ENCODE data around the gene TRAT1. TPM values are rescaled to one million over a fixed set of nuclear protein-coding genes. Genes with fewer than 3 reads are reported as not detected.
"Not testable (repeated sequence)": the region's sequence is repeated elsewhere in the genome, so short reads cannot be mapped to it uniquely, and the experiment has no call there.

TRAT1 gene
- not detected for polyA plus RNA-seq (2013, experiment 1 of 2)
- not detected for polyA plus RNA-seq (2013, experiment 2 of 2)

- Histone ChIP-seq H3K9me3 (ENCODE audit: insufficient read depth, low read depth, low read length) (no peaks in the 10 kb centered on the region), H3K4me3 (ENCODE audit: low read length) (no peak within 1 kb of the TSS), H3K27me3 (ENCODE audit: insufficient read depth, low read length) (no peaks in the 10 kb centered on the region), H3K9ac (ENCODE audit: low read depth, low read length) (no peak within 1 kb of the TSS), H3K27ac (ENCODE audit: low read depth, low read length) (no peak within 1 kb of the TSS), H3K36me3 (ENCODE audit: insufficient read depth, low read length) (no peaks in the 10 kb centered on the region), H3K4me1 (ENCODE audit: insufficient read depth, low read length) (no peaks in the 10 kb centered on the region)
- 92% methylated on average over 4 of the region's 6 CpGs for WGBS
These were observed at the start of gene TRAT1 for GRCh38 chr3:108822123-108822897. Gene TRAT1, plus strand, starts transcription at chr3:108822786. Its CDS starts 142 bp downstream, at chr3:108822928.

- no peak overlapping the region for H3K27ac ChIP-seq (ENCODE audit: low read depth, low read length)
- WGBS: 100% methylated on average over 1 of the region's 1 CpG
- no peaks in the 10 kb centered on the region for H3K36me3 ChIP-seq (ENCODE audit: insufficient read depth, low read length)
- H3K27me3 ChIP-seq (ENCODE audit: insufficient read depth, low read length): no peaks in the 10 kb centered on the region
- H3K4me1 ChIP-seq (ENCODE audit: insufficient read depth, low read length): no peaks in the 10 kb centered on the region
- no peaks in the 10 kb centered on the region for H3K9me3 ChIP-seq (ENCODE audit: insufficient read depth, low read depth, low read length)
- H3K9ac ChIP-seq (ENCODE audit: low read depth, low read length): no peak overlapping the region
- H3K4me3 ChIP-seq (ENCODE audit: low read length): no peak overlapping the region
These were observed 46.9 kb upstream of the TRAT1 start for GRCh38 chr3:108775649-108776048.

GRCh38 chr3:108779496-108779895 is 43.1 kb upstream of the TRAT1 start:
- H3K9ac ChIP-seq (ENCODE audit: low read depth, low read length): no peak overlapping the region
- no peaks in the 10 kb centered on the region for H3K27me3 ChIP-seq (ENCODE audit: insufficient read depth, low read length)
- H3K27ac ChIP-seq (ENCODE audit: low read depth, low read length): no peak overlapping the region
- H3K4me3 ChIP-seq (ENCODE audit: low read length): no peak overlapping the region
- no peaks in the 10 kb centered on the region for H3K9me3 ChIP-seq (ENCODE audit: insufficient read depth, low read depth, low read length)
- H3K4me1 ChIP-seq (ENCODE audit: insufficient read depth, low read length): no peaks in the 10 kb centered on the region
- WGBS: 92% methylated on average over 2 of the region's 3 CpGs
- H3K36me3 ChIP-seq (ENCODE audit: insufficient read depth, low read length): no peaks in the 10 kb centered on the region

GRCh38 chr3:108780235-108780634 is 42.4 kb upstream of the TRAT1 start:
- Histone ChIP-seq H3K27me3 (ENCODE audit: insufficient read depth, low read length) (no peaks in the 10 kb centered on the region), H3K9ac (ENCODE audit: low read depth, low read length) (no peak overlapping the region), H3K4me1 (ENCODE audit: insufficient read depth, low read length) (no peaks in the 10 kb centered on the region), H3K4me3 (ENCODE audit: low read length) (no peak overlapping the region), H3K9me3 (ENCODE audit: insufficient read depth, low read depth, low read length) (no peaks in the 10 kb centered on the region), H3K36me3 (ENCODE audit: insufficient read depth, low read length) (no peaks in the 10 kb centered on the region), H3K27ac (ENCODE audit: low read depth, low read length) (no peak overlapping the region)
- 97% methylated on average over 4 of the region's 4 CpGs for WGBS

- Histone ChIP-seq H3K4me3 (ENCODE audit: low read length) (no peak overlapping the region), H3K27me3 (ENCODE audit: insufficient read depth, low read length) (no peaks in the 10 kb centered on the region), H3K36me3 (ENCODE audit: insufficient read depth, low read length) (no peaks in the 10 kb centered on the region), H3K4me1 (ENCODE audit: insufficient read depth, low read length) (no peaks in the 10 kb centered on the region), H3K9ac (ENCODE audit: low read depth, low read length) (no peak overlapping the region), H3K9me3 (ENCODE audit: insufficient read depth, low read depth, low read length) (no peaks in the 10 kb centered on the region), H3K27ac (ENCODE audit: low read depth, low read length) (no peak overlapping the region)
- 100% methylated on average over 1 of the region's 3 CpGs for WGBS
These were observed 31.1 kb upstream of the TRAT1 start for GRCh38 chr3:108791473-108791872.

GRCh38 chr3:108804437-108804836 is 18.1 kb upstream of the TRAT1 start:
- Histone ChIP-seq H3K9me3 (ENCODE audit: insufficient read depth, low read depth, low read length) (no peaks in the 10 kb centered on the region), H3K36me3 (ENCODE audit: insufficient read depth, low read length) (no peaks in the 10 kb centered on the region), H3K4me3 (ENCODE audit: low read length) (no peak overlapping the region), H3K27ac (ENCODE audit: low read depth, low read length) (no peak overlapping the region), H3K9ac (ENCODE audit: low read depth, low read length) (no peak overlapping the region), H3K4me1 (ENCODE audit: insufficient read depth, low read length) (no peaks in the 10 kb centered on the region), H3K27me3 (ENCODE audit: insufficient read depth, low read length) (no peaks in the 10 kb centered on the region)
- WGBS: 100% methylated on average over 1 of the region's 2 CpGs

GRCh38 chr3:108804966-108805365 is 17.6 kb upstream of the TRAT1 start:
- Histone ChIP-seq H3K36me3 (ENCODE audit: insufficient read depth, low read length) (no peaks in the 10 kb centered on the region), H3K27ac (ENCODE audit: low read depth, low read length) (no peak overlapping the region), H3K9ac (ENCODE audit: low read depth, low read length) (no peak overlapping the region), H3K4me3 (ENCODE audit: low read length) (no peak overlapping the region), H3K9me3 (ENCODE audit: insufficient read depth, low read depth, low read length) (no peaks in the 10 kb centered on the region), H3K4me1 (ENCODE audit: insufficient read depth, low read length) (no peaks in the 10 kb centered on the region), H3K27me3 (ENCODE audit: insufficient read depth, low read length) (no peaks in the 10 kb centered on the region)
- 94% methylated on average over 4 of the region's 4 CpGs for WGBS

GRCh38 chr3:108806316-108806715 is 16.3 kb upstream of the TRAT1 start:
- Histone ChIP-seq H3K27me3 (ENCODE audit: insufficient read depth, low read length) (no peaks in the 10 kb centered on the region), H3K27ac (ENCODE audit: low read depth, low read length) (no peak overlapping the region), H3K4me3 (ENCODE audit: low read length) (no peak overlapping the region), H3K9me3 (ENCODE audit: insufficient read depth, low read depth, low read length) (no peaks in the 10 kb centered on the region), H3K4me1 (ENCODE audit: insufficient read depth, low read length) (no peaks in the 10 kb centered on the region), H3K36me3 (ENCODE audit: insufficient read depth, low read length) (no peaks in the 10 kb centered on the region), H3K9ac (ENCODE audit: low read depth, low read length) (no peak overlapping the region)
- 92% methylated on average over 3 of the region's 4 CpGs for WGBS

- no peaks in the 10 kb centered on the region for H3K9me3 ChIP-seq (ENCODE audit: insufficient read depth, low read depth, low read length)
- H3K27me3 ChIP-seq (ENCODE audit: insufficient read depth, low read length): no peaks in the 10 kb centered on the region
- no peak overlapping the region for H3K27ac ChIP-seq (ENCODE audit: low read depth, low read length)
- H3K4me1 ChIP-seq (ENCODE audit: insufficient read depth, low read length): no peaks in the 10 kb centered on the region
- H3K36me3 ChIP-seq (ENCODE audit: insufficient read depth, low read length): no peaks in the 10 kb centered on the region
- WGBS: 30% methylated on average over 2 of the region's 2 CpGs
- no peak overlapping the region for H3K9ac ChIP-seq (ENCODE audit: low read depth, low read length)
- no peak overlapping the region for H3K4me3 ChIP-seq (ENCODE audit: low read length)
These were observed 4.2 kb upstream of the TRAT1 start for GRCh38 chr3:108818404-108818803.

- H3K4me3 ChIP-seq (ENCODE audit: low read length): no peak overlapping the region
- no peak overlapping the region for H3K27ac ChIP-seq (ENCODE audit: low read depth, low read length)
- H3K9me3 ChIP-seq (ENCODE audit: insufficient read depth, low read depth, low read length): no peaks in the 10 kb centered on the region
- no peaks in the 10 kb centered on the region for H3K36me3 ChIP-seq (ENCODE audit: insufficient read depth, low read length)
- H3K4me1 ChIP-seq (ENCODE audit: insufficient read depth, low read length): no peaks in the 10 kb centered on the region
- 95% methylated on average over 1 of the region's 1 CpG for WGBS
- no peak overlapping the region for H3K9ac ChIP-seq (ENCODE audit: low read depth, low read length)
- H3K27me3 ChIP-seq (ENCODE audit: insufficient read depth, low read length): no peaks in the 10 kb centered on the region
These were observed 2.0 kb upstream of the TRAT1 start for GRCh38 chr3:108820586-108820985.

- Histone ChIP-seq H3K9ac (ENCODE audit: low read depth, low read length) (no peak overlapping the region), H3K4me3 (ENCODE audit: low read length) (no peak overlapping the region), H3K9me3 (ENCODE audit: insufficient read depth, low read depth, low read length) (no peaks in the 10 kb centered on the region), H3K36me3 (ENCODE audit: insufficient read depth, low read length) (no peaks in the 10 kb centered on the region), H3K27ac (ENCODE audit: low read depth, low read length) (no peak overlapping the region), H3K4me1 (ENCODE audit: insufficient read depth, low read length) (no peaks in the 10 kb centered on the region), H3K27me3 (ENCODE audit: insufficient read depth, low read length) (no peaks in the 10 kb centered on the region)
- 88% methylated on average over 1 of the region's 2 CpGs for WGBS
These were observed 641 bp downstream of the TRAT1 start for GRCh38 chr3:108823227-108823626.

GRCh38 chr3:108823803-108824202 is 1.2 kb downstream of the TRAT1 start:
- H3K9me3 ChIP-seq (ENCODE audit: insufficient read depth, low read depth, low read length); H3K4me1 ChIP-seq (ENCODE audit: insufficient read depth, low read length); H3K27ac ChIP-seq (ENCODE audit: low read depth, low read length); H3K27me3 ChIP-seq (ENCODE audit: insufficient read depth, low read length); H3K9ac ChIP-seq (ENCODE audit: low read depth, low read length); H3K4me3 ChIP-seq (ENCODE audit: low read length); H3K36me3 ChIP-seq (ENCODE audit: insufficient read depth, low read length): not testable (repeated sequence)
- 97% methylated on average over 10 of the region's 10 CpGs for WGBS

All from HUES64 (cell line).